ENCODE results near the gene TLE1. TPM values are rescaled to one million over a fixed set of nuclear protein-coding genes. Genes with fewer than 3 reads are reported as not detected.

The TLE1 gene
- total RNA-seq, 1 donor from 2014 or later: 75.1 TPM

DNA sequence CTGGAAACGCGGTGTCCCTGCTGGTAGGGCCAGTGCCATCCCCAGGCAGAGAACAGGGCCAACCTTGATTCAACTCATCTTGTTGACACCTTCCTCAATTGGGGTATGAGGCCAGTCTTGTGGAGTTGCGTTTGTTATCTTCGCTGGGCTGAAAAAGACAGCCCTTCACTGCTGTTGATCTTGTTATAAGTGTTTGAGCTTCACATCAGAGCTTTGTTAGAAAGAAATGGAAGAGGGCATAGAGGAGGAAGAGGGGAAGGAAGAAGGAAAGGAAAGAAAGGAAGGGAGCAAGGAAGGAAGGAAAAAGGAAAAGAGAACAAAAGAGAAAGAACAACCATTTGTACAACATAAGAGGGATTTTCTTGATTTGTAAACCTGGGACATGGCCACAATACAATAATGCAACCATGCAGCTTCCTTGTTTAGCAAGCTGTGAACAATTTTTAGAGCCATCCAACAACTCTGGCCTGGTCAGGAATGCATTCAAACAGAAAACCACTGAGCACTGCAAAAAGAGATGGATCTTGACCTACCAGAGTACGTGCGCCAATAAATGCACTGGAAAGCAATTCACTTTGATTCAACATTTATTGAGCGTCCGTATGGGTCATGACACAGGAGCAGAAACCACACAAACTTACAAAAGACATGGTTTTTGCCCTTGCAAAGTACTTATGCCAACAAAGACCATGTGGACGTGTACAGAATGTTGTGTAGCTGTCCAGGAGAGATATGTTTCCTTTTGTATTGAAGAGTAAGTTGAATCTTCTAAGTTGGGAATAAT lies 152.9 kb downstream of the TLE1 start:
- Histone ChIP-seq H3K27me3 (no peaks in the 10 kb centered on the region), H3K27ac (no peak overlapping the region), H3K9me3 (no peaks in the 10 kb centered on the region), H3K4me1 (no peaks in the 10 kb centered on the region), H3K36me3 (no peaks in the 10 kb centered on the region), H3K4me3 (no peak overlapping the region)
- intact Hi-C loops (cut with DNase I): no loop called here
- DNase-seq (ENCODE audit: extremely low spot score in 2 of 2): no peak
- TF ChIP-seq POLR2A (IDR thresholded peaks at IDR 0.05): no peak

DNA sequence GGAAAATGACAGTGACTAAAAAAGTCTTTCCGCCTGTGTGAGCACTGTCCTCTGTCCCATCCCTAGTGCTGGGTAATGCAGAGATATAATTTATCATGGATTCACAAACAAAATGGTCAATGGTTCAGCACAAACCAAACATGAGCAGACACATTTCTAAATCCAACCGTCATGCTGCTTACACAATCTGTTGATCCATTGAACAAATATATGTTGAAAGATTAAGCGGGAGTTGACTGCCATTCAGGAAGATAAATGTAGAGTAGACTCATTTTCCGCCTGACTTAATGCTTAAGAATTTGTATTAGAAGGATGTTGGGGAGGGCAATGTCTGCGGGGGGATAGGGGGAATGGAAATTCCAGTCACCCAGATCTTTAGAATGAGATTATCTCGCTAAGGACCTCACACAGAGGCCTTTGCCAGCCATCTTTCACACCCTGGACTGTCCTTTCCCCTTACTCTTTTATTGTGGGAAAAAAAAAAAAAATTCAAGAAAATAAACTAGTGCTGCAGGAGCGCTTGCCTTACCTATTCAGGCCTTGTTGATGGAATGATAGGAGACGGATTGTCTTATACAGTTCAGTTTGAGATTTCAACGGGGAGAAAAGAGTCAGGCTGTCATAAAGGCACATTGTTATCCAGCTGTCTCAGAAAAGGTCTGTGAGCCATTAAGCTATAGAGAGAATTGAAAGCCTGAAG lies 153.7 kb downstream of the TLE1 start:
- TF ChIP-seq POLR2AphosphoS5 (IDR thresholded peaks at IDR 0.05; ENCODE audit: insufficient read depth in 1 of 2, low read depth in 1 of 2) (no peak), POLR2A (IDR thresholded peaks at IDR 0.05) (no peak)
- TF ChIP-seq, protein P1, sequence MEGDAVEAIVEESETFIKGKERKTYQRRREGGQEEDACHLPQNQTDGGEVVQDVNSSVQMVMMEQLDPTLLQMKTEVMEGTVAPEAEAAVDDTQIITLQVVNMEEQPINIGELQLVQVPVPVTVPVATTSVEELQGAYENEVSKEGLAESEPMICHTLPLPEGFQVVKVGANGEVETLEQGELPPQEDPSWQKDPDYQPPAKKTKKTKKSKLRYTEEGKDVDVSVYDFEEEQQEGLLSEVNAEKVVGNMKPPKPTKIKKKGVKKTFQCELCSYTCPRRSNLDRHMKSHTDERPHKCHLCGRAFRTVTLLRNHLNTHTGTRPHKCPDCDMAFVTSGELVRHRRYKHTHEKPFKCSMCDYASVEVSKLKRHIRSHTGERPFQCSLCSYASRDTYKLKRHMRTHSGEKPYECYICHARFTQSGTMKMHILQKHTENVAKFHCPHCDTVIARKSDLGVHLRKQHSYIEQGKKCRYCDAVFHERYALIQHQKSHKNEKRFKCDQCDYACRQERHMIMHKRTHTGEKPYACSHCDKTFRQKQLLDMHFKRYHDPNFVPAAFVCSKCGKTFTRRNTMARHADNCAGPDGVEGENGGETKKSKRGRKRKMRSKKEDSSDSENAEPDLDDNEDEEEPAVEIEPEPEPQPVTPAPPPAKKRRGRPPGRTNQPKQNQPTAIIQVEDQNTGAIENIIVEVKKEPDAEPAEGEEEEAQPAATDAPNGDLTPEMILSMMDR (IDR thresholded peaks at IDR 0.05): no peak
- Histone ChIP-seq H3K9me3 (no peaks in the 10 kb centered on the region), H3K4me1 (no peaks in the 10 kb centered on the region), H3K36me3 (no peaks in the 10 kb centered on the region), H3K4me3 (no peak overlapping the region), H3K27ac (no peak overlapping the region), H3K27me3 (no peaks in the 10 kb centered on the region)
- intact Hi-C loops (cut with DNase I): no loop called here
- DNase-seq (ENCODE audit: extremely low spot score in 2 of 2): no peak

DNA sequence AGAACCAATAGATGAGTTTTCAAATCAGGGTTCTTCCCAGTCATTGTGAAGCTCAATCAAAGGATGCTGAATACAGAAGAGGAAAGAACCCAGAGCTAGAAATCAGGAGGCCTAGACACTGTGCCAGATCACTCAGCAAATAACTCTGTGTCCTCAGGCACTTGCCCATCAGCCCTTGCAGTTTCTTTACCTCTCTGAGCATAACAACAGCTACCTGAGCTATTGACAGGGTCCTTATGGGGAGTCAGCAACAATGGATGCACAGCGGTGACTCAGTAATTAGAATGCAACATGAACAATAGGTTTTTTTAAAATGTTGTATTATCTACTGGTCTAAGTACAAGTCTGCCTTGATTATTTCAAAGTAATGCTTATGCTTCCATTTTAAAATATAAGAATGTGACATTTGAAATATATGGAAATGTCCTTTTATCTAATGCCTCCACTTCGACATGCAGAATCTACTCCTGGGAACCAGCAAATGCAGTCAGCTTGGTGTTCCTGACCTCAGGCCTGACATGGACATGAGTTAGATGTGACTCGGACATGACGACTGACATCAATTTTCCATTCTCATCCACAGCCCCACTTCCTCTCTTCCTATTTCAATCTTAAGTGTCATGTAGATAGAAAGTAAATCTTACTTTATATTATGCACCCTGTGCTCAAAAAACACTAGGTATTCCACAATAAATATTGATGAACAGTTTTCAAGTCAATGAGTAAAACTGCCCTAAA lies 155.0 kb downstream of the TLE1 start:
- no peak for DNase-seq (ENCODE audit: extremely low spot score in 2 of 2)
- intact Hi-C loops (cut with DNase I): no loop called here

More for the DNA sequence above, 155.0 kb downstream of the TLE1 start:
- H3K36me3 ChIP-seq: no peaks in the 10 kb centered on the region
- no peak overlapping the region for H3K4me3 ChIP-seq
- H3K4me1 ChIP-seq: no peaks in the 10 kb centered on the region
- no peaks in the 10 kb centered on the region for H3K9me3 ChIP-seq
- H3K27me3 ChIP-seq: no peaks in the 10 kb centered on the region
- no peak overlapping the region for H3K27ac ChIP-seq
- TF ChIP-seq, protein P1 (IDR thresholded peaks at IDR 0.05): no peak
- no peak for TF ChIP-seq POLR2AphosphoS5 (IDR thresholded peaks at IDR 0.05; ENCODE audit: insufficient read depth in 1 of 2, low read depth in 1 of 2)
- no peak for TF ChIP-seq POLR2A (IDR thresholded peaks at IDR 0.05)

Small RNAs within 50 kb of the gene (small RNA-seq; reads per million reads assigned to genes)
- gene RNU6-1035P: not detected

Other genes starting within 250 kb of the TLE1 start
- not detected for gene SPATA31D4, start 238.9 kb upstream of the TLE1 start, total RNA-seq